PC-3 (cell line): Measurements from ENCODE around the gene SYNPO. TPM values are rescaled to one million over a fixed set of nuclear protein-coding genes. Genes with fewer than 3 reads are reported as not detected.

Source experiments
- ATAC-seq: fragments of 200-7000 bp; cut with Tn5 transposase; 2 replicates; pipeline ENCODE4 v1.9.1; 2020; ENCODE audit warnings: mild to moderate bottlenecking, moderate library complexity
- BruUV-seq: library from RNA; stranded (reverse); fragments of 400-500 nt; replicated peaks from 2 replicates; lab custom pipeline; 2021; lab: Mats Ljungman, UMichigan
- CTCF ChIA-PET: fragments of 300-600 bp; sonication (Branson Sonifier 250); formaldehyde crosslinking; loops from one replicate; lab custom pipeline; 2022; ENCODE audit warnings: antibody characterized with exemption; lab: Charles Lee
- POLR2A ChIA-PET: fragments of 300-600 bp; sonication (Branson Sonifier 250); formaldehyde crosslinking; loops from one replicate; lab custom pipeline; 2022; ENCODE audit warnings: antibody characterized with exemption; ENCODE audit not compliant: unreplicated experiment; lab: Charles Lee
- DNase-seq: peaks from one replicate; pipeline ENCODE4 v3.0.0-alpha.2; 2015
- H2AFZ ChIP-seq: fragments of 300-600 bp; sonication (generic); 2 replicates; pipeline ENCODE4 v1.6.0; 2016; ENCODE audit warnings: antibody characterized with exemption, low read length
- H3F3A ChIP-seq: fragments of 300-600 bp; sonication (generic); one replicate; pipeline ENCODE4 v1.6.0; 2017; ENCODE audit warnings: antibody characterized with exemption, low read length, control low read depth, mild to moderate bottlenecking; ENCODE audit not compliant: unreplicated experiment
- H3K27ac ChIP-seq: fragments of 300-600 bp; sonication (generic); 2 replicates; pipeline ENCODE4 v1.5.1; 2016; ENCODE audit warnings: mild to moderate bottlenecking, low read length
- H3K27me3 ChIP-seq: fragments of 300-600 bp; sonication (generic); 2 replicates; pipeline ENCODE4 v1.6.1; 2016; ENCODE audit warnings: low read length, mixed read lengths
- H3K36me3 ChIP-seq: fragments of 300-600 bp; sonication (generic); 2 replicates; pipeline ENCODE4 v1.6.1; 2016; ENCODE audit warnings: low read depth, mixed run types, low read length, mixed read lengths
- H3K4me1 ChIP-seq: fragments of 300-600 bp; sonication (generic); 2 replicates; pipeline ENCODE4 v1.5.1; 2016; ENCODE audit warnings: low read length; ENCODE audit not compliant: insufficient read depth
- H3K4me2 ChIP-seq: fragments of 300-600 bp; sonication (generic); 2 replicates; pipeline ENCODE4 v1.6.0; 2016; ENCODE audit warnings: low read length
- H3K4me3 ChIP-seq: fragments of 300-600 bp; sonication (generic); 2 replicates; pipeline ENCODE4 v1.5.1; 2016; ENCODE audit warnings: mild to moderate bottlenecking, low read length, mixed read lengths
- H3K79me2 ChIP-seq: fragments of 300-600 bp; sonication (generic); 2 replicates; pipeline ENCODE4 v1.6.1; 2017; ENCODE audit warnings: low read length, mixed read lengths
- H3K9ac ChIP-seq: fragments of 300-600 bp; sonication (generic); 2 replicates; pipeline ENCODE4 v1.6.0; 2016; ENCODE audit warnings: mild to moderate bottlenecking, low read length
- H3K9me2 ChIP-seq: fragments of 300-600 bp; sonication (generic); replicated peaks from 2 replicates; pipeline ENCODE4 v1.6.1; 2016; ENCODE audit warnings: mixed run types, low read length, mixed read lengths
- H3K9me3 ChIP-seq: fragments of 300-600 bp; sonication (generic); 2 replicates; pipeline ENCODE4 v1.6.1; 2016; ENCODE audit warnings: low read length, mixed read lengths
- H4K20me1 ChIP-seq: fragments of 300-600 bp; sonication (generic); 2 replicates; pipeline ENCODE4 v1.6.1; 2016; ENCODE audit warnings: low read length, mixed read lengths
- EZH2 ChIP-seq: fragments of 300-600 bp; sonication (generic); IDR thresholded peaks from one replicate; pipeline ENCODE4 v1.6.1; 2017; ENCODE audit warnings: antibody characterized with exemption, mild to moderate bottlenecking, low read length; ENCODE audit not compliant: unreplicated experiment
- EZH2phosphoT487 ChIP-seq: fragments of 300-600 bp; sonication (generic); IDR thresholded peaks from 2 replicates; pipeline ENCODE4 v1.6.1; 2018; ENCODE audit warnings: mild to moderate bottlenecking, antibody characterized with exemption, low read length, borderline replicate concordance
- intact Hi-C: fragments of 100-400 bp; cut with micrococcal nuclease; formaldehyde crosslinking; loops from 2 replicates; pipeline ENCODE4 v1.9.0; 2023
- total RNA-seq: library from RNA; depleted of rRNA; stranded (reverse); fragments of >200 nt; gene quantifications from 2 replicates; pipeline ENCODE4 v1.2.3, GENCODE V29; 2014
- TF ChIP-seq, protein P1 (sequence below): fragments of 300-600 bp; sonication (generic); conservative IDR thresholded peaks from 2 replicates; pipeline ENCODE4 v1.5.1; 2017; ENCODE audit warnings: antibody characterized with exemption, low read depth, mild to moderate bottlenecking, low read length

The SYNPO gene
- total RNA-seq, 1 experiment from 2014 or later = 5.3 TPM

DNA sequence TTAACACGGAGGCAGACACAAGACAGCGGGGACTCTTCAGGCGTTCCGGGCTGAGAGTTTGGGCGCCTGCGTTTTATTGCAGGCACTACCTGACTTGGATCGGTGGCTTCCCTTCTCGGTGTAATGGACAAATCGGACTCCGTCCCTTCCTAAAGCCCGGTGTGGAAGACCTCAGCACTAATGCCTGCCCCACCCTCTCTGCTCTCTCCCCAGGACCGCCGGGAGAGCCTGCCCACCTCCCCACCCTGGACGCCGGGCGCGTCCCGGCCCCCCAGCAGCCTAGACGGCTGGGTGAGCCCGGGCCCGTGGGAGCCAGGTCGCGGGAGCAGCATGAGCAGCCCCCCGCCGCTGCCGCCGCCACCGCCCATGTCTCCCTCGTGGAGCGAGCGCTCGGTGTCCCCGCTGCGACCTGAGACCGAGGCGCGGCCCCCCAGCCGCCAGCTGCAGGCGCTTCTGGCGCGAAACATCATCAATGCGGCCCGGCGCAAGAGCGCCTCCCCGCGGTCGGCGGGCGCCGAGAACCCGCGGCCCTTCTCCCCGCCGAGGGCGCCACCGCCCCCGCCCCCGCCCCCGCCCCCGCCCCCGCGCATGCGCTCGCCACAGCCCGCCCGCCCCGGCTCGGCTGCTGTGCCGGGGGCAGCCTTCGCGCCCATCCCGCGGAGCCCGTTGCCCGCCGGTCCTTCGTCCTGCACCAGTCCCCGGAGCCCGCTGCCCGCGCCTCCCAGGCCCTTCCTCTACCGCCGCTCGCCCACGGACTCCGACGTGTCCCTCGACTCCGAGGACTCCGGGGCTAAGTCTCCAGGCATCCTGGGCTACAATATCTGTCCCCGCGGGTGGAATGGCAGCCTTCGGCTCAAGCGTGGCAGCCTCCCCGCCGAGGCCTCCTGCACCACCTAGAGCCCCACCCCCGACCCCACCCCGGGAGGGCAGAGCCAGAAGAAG lies 16.0 kb downstream of the SYNPO start:
- CTCF ChIA-PET = interaction anchor here (0.9 to 1.1 kb wide), 2 partner anchors 93 to 96 kb away, joined by 3 read pairs; no protein-coding TSS in a partner anchor
- Histone ChIP-seq H3K9me2 (no peaks in the 10 kb centered on the region), H3K4me1 (peaks cover 6% of the 10 kb centered on the region; the same call in 1 of the 2 replicates), H3K4me3 (peak overlapping the region; percentile 73), H3K27ac (no peak overlapping the region), H2AFZ (peak overlapping the region; percentile 94), H3K9me3 (no peaks in the 10 kb centered on the region), H4K20me1 (no peaks in the 10 kb centered on the region), H3K36me3 (no peaks in the 10 kb centered on the region), H3K27me3 (no peaks in the 10 kb centered on the region), H3K9ac (peak overlapping the region; percentile 67), H3F3A (no peaks in the 10 kb centered on the region), H3K79me2 (no peaks in the 10 kb centered on the region), H3K4me2 (peak overlapping the region; percentile 97)
- POLR2A ChIA-PET = no interaction called here
- ATAC-seq = peak; percentile 76
- intact Hi-C loops = loop anchor here (1.0 to 10.0 kb wide), 3 partner anchors 93 to 198 kb away; partner anchors contain the start of gene IRGM
- DNase-seq = peak; percentile 78
- TF ChIP-seq EZH2phosphoT487 (no peak), EZH2 (no peak)
- TF ChIP-seq, protein P1, sequence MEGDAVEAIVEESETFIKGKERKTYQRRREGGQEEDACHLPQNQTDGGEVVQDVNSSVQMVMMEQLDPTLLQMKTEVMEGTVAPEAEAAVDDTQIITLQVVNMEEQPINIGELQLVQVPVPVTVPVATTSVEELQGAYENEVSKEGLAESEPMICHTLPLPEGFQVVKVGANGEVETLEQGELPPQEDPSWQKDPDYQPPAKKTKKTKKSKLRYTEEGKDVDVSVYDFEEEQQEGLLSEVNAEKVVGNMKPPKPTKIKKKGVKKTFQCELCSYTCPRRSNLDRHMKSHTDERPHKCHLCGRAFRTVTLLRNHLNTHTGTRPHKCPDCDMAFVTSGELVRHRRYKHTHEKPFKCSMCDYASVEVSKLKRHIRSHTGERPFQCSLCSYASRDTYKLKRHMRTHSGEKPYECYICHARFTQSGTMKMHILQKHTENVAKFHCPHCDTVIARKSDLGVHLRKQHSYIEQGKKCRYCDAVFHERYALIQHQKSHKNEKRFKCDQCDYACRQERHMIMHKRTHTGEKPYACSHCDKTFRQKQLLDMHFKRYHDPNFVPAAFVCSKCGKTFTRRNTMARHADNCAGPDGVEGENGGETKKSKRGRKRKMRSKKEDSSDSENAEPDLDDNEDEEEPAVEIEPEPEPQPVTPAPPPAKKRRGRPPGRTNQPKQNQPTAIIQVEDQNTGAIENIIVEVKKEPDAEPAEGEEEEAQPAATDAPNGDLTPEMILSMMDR = peak; percentile 56
- no TSS peak for BruUV-seq

DNA sequence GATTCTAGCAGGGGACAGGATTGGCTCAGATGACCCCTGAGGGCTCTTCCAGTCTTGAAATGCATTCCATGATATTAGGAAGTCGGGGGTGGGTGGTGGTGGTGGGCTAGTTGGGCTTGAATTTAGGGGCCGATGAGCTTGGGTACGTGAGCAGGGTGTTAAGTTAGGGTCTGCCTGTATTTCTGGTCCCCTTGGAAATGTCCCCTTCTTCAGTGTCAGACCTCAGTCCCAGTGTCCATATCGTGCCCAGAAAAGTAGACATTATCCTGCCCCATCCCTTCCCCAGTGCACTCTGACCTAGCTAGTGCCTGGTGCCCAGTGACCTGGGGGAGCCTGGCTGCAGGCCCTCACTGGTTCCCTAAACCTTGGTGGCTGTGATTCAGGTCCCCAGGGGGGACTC lies 17.7 kb downstream of the SYNPO start:
- no peak overlapping the region for H3K4me3 ChIP-seq
- no peaks in the 10 kb centered on the region for H3K9me2 ChIP-seq
- H3K9me3 ChIP-seq = no peaks in the 10 kb centered on the region
- no peak overlapping the region for H2AFZ ChIP-seq
- no peak overlapping the region for H3K4me2 ChIP-seq
- H3K36me3 ChIP-seq = no peaks in the 10 kb centered on the region
- DNase-seq (no peak), ATAC-seq (no peak)
- no TSS peak for BruUV-seq
- no peak overlapping the region for H3K27ac ChIP-seq
- H3K4me1 ChIP-seq = peaks cover under 1% of the 10 kb centered on the region; the same call in 1 of the 2 replicates
- ChIA-PET POLR2A (no interaction called here), CTCF (no interaction called here)
- TF ChIP-seq, protein P1 = no peak
- TF ChIP-seq EZH2phosphoT487 (no peak), EZH2 (no peak)
- H3K9ac ChIP-seq = no peak overlapping the region
- no peaks in the 10 kb centered on the region for H3F3A ChIP-seq
- intact Hi-C loops = loop anchor here (10.0 kb wide), 1 partner anchor 187 kb away; the partner anchor contains the start of gene IRGM
- H3K27me3 ChIP-seq = no peaks in the 10 kb centered on the region
- H4K20me1 ChIP-seq = no peaks in the 10 kb centered on the region
- no peaks in the 10 kb centered on the region for H3K79me2 ChIP-seq
